GM23338 (cell line): Measurements from ENCODE around the gene WDHD1.

Experiments
- CREB1 ChIP-seq: fragments of 250-450 bp; sonication (Bioruptor Pico); IDR thresholded peaks from 2 replicates; pipeline ENCODE4 v1.5.0; 2020; ENCODE audit warnings: low read depth, mild to moderate bottlenecking, moderate library complexity
- CTCF ChIP-seq, 2 experiments: fragments of 200-600 bp in 1 of 2; sonication (generic) in 1 of 2; conservative IDR thresholded peaks; 2 replicates each; pipeline versions ENCODE4 v1.5.1 to v1.6.1; 2016 to 2017; ENCODE audit warnings: antibody characterized with exemption in 2 of 2, low read depth in 2 of 2, mild to moderate bottlenecking in 2 of 2, moderate library complexity in 1 of 2
- EZH2 ChIP-seq: fragments of 200-600 bp; sonication (generic); IDR thresholded peaks from one replicate; pipeline ENCODE4 v1.8.0; 2017; ENCODE audit warnings: antibody characterized with exemption, mild to moderate bottlenecking, low read depth; ENCODE audit not compliant: unreplicated experiment
- JUNB ChIP-seq: IDR thresholded peaks from one replicate; pipeline ENCODE4 v1.6.1; 2016; ENCODE audit warnings: antibody characterized with exemption; ENCODE audit not compliant: unreplicated experiment
- STAT1 ChIP-seq: IDR thresholded peaks from one replicate; pipeline ENCODE4 v1.6.1; 2016; ENCODE audit warnings: antibody characterized with exemption; ENCODE audit not compliant: unreplicated experiment

GRCh38 chr14:54906075-54906474 lies 120.8 kb downstream of the WDHD1 start:
- TF ChIP-seq CTCF (conservative IDR thresholded peaks at IDR 0.05; ENCODE audit: low read depth in 2 of 2) (no peak), JUNB (no peak), STAT1 (no peak), EZH2 (no peak), CREB1 (CRISPR knock-in tag) (no peak)
